NB4 (cell line): ENCODE measurements around the gene MYO15A.

Experiments used
- DNase-seq: peaks from one replicate; pipeline ENCODE4 v3.0.0; 2010; ENCODE audit warnings: low read depth
- H3K4me3 ChIP-seq: one replicate; pipeline ENCODE4 v1.5.1; 2011; ENCODE audit warnings: mild to moderate bottlenecking, low read depth, low read length, moderate library complexity
- CTCF ChIP-seq: IDR thresholded peaks from one replicate; pipeline ENCODE4 v1.5.1; 2012; ENCODE audit warnings: low read depth, low read length
- MAX ChIP-seq: IDR thresholded peaks from 2 replicates; pipeline ENCODE4 v1.6.1; 2011; ENCODE audit warnings: low read depth, low read length
- MYC ChIP-seq: IDR thresholded peaks from 2 replicates; pipeline ENCODE4 v1.6.1; 2011; ENCODE audit warnings: low read depth, low read length
- POLR2A ChIP-seq: IDR thresholded peaks from 2 replicates; pipeline ENCODE4 v1.6.1; 2011; ENCODE audit warnings: mild to moderate bottlenecking; ENCODE audit not compliant: insufficient read length; ENCODE audit errors: extremely low read depth

Gene MYO15A

GRCh38 chr17:18185832-18186626, 77.5 kb downstream of the MYO15A start:
- peak; percentile 39 for DNase-seq
- H3K4me3 ChIP-seq = peak overlapping the region; percentile 83
- TF ChIP-seq MYC (no peak), POLR2A (no peak), CTCF (no peak), MAX (no peak)

DNA sequence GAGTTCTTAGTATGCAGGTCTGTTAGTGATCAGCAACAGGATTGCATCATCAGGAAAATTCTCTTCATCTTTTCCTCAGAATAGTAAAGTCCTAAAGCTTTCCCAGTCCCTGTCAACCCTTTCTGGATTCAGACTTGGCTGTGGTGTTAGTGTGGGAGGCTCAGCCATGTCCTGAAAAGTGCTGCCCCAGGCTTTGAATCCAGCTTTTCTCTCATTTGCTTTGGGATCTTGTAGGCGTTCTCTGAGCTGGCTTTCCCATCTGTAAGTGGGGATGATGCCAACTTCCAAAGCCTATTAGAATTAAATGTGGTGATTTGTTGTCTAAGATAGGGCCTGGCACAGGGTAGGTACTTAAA, 78.0 kb downstream of the MYO15A start:
- no peak for DNase-seq
- peak overlapping the region; percentile 83 for H3K4me3 ChIP-seq
- TF ChIP-seq CTCF (no peak), MAX (no peak), POLR2A (no peak), MYC (no peak)

- DNase-seq = no peak
- peak overlapping the region; percentile 83 for H3K4me3 ChIP-seq
- no peak for TF ChIP-seq POLR2A
- no peak for TF ChIP-seq MAX
- no peak for TF ChIP-seq MYC
- no peak for TF ChIP-seq CTCF
Measured at GRCh38 chr17:18187226-18187625, 78.7 kb downstream of the MYO15A start.

- no peak for DNase-seq
- peak overlapping the region; percentile 83 for H3K4me3 ChIP-seq
- no peak for TF ChIP-seq CTCF
- no peak for TF ChIP-seq MAX
- TF ChIP-seq POLR2A = no peak
- TF ChIP-seq MYC = no peak
Measured at GRCh38 chr17:18187821-18188761, 79.5 kb downstream of the MYO15A start.

DNA sequence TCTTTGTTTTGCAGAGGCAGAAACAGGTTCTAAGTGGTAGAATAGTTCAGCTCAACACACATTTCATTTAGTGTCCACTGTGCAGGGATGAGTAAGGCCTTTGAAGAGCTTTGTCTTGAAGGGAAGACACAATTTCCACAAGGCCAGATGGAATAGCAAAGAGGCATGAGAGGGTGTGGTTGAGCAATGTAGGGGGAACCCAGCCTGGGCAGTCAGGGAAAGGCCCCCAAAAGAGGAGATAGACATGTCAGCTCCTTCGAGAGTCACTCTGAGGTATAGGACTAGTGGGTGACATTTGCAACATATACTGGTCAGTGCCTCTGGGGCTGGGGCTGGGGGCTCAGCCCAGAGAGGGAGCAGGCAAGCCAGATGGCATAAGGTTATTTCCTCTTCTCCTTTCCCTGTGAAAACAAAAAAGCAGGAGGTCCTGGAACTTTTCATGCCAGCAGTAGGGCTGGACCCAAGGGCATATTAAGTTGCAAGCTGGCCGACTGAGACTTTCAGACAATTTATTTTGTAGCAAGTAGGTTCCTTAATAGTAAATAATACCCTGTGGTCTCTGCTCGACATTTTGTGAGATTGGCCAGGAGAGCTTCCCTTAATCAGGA, 82.2 kb downstream of the MYO15A start:
- H3K4me3 ChIP-seq = peak overlapping the region; percentile 23
- no peak for DNase-seq
- no peak for TF ChIP-seq POLR2A
- TF ChIP-seq CTCF = no peak
- no peak for TF ChIP-seq MYC
- TF ChIP-seq MAX = no peak
